ELR (cell line): ENCODE measurements around the gene GCNA.

Experiments
- DNase-seq: peaks from one replicate; pipeline ENCODE4 v3.0.0-alpha.2; 2015; ENCODE audit warnings: low read depth

GCNA gene

GRCh38 chrX:71615954-71616353 is 37.7 kb downstream of the GCNA start:
- no peak for DNase-seq

- no peak for DNase-seq
Measured at GRCh38 chrX:71616672-71617529, 38.7 kb downstream of the GCNA start.

- DNase-seq = no peak
Measured at GRCh38 chrX:71617742-71618141, 39.5 kb downstream of the GCNA start.

GRCh38 chrX:71618303-71618721 is 40.1 kb downstream of the GCNA start, which contains the start of gene CXCR3:
Gene CXCR3, minus strand, starts transcription at chrX:71618511. Its CDS starts 62 bp downstream, at chrX:71618449.
- no peak for DNase-seq

GRCh38 chrX:71618787-71619186 is 40.5 kb downstream of the GCNA start:
- no peak for DNase-seq

GRCh38 chrX:71619193-71619592 is 41.0 kb downstream of the GCNA start:
- no peak for DNase-seq

GRCh38 chrX:71619986-71620385 is 41.7 kb downstream of the GCNA start:
- no peak for DNase-seq

- DNase-seq = no peak
Measured at GRCh38 chrX:71621603-71622002, 43.4 kb downstream of the GCNA start.

GRCh38 chrX:71622032-71622575 is 43.9 kb downstream of the GCNA start:
- no peak for DNase-seq

- DNase-seq = peak; percentile 67
Measured at GRCh38 chrX:71622576-71623450, 44.6 kb downstream of the GCNA start.

- DNase-seq = no peak
Measured at GRCh38 chrX:71623714-71624113, 45.5 kb downstream of the GCNA start.

GRCh38 chrX:71625471-71625870 is 47.2 kb downstream of the GCNA start:
- DNase-seq = no peak

GRCh38 chrX:71626576-71626975 is 48.3 kb downstream of the GCNA start:
- no peak for DNase-seq

- DNase-seq = no peak
Measured at GRCh38 chrX:71627588-71628404, 49.6 kb downstream of the GCNA start.

- no peak for DNase-seq
Measured at GRCh38 chrX:71629467-71629866, 51.2 kb downstream of the GCNA start.

- no peak for DNase-seq
Measured at GRCh38 chrX:71632923-71633657, 54.9 kb downstream of the GCNA start.

GRCh38 chrX:71634366-71634765 is 56.1 kb downstream of the GCNA start:
- DNase-seq = no peak

- peak; percentile 27 for DNase-seq
Measured at GRCh38 chrX:71636438-71637252, 58.4 kb downstream of the GCNA start.

- DNase-seq = peak; percentile 56
Measured at GRCh38 chrX:71637253-71637618, 59.0 kb downstream of the GCNA start.

GRCh38 chrX:71637848-71638247 is 59.6 kb downstream of the GCNA start:
- peak; percentile 70 for DNase-seq
